Choroid plexus epithelial cell (primary cell): ENCODE results near the gene SNAPC2.

Experiments
- DNase-seq: peaks from one replicate; pipeline ENCODE4 v3.0.0-alpha.2; 2010; ENCODE audit warnings: low read depth
- H3K4me3 ChIP-seq: 2 replicates; pipeline ENCODE4 v1.5.1; 2011; ENCODE audit warnings: low read depth, mild to moderate bottlenecking, control low read depth, low read length, moderate library complexity
- CTCF ChIP-seq: conservative IDR thresholded peaks from 2 replicates; pipeline ENCODE4 v1.5.1; 2011; ENCODE audit warnings: low read depth, mild to moderate bottlenecking, control low read depth, inconsistent platforms, low read length, moderate library complexity

The SNAPC2 gene

GRCh38 chr19:7961920-7962626 is 41.9 kb downstream of the SNAPC2 start:
- H3K4me3 ChIP-seq = no peak overlapping the region
- DNase-seq = no peak
- no peak for TF ChIP-seq CTCF

- H3K4me3 ChIP-seq = no peak overlapping the region
- no peak for DNase-seq
- TF ChIP-seq CTCF = no peak
Observed at GRCh38 chr19:7962644-7963268, 42.6 kb downstream of the SNAPC2 start.

- H3K4me3 ChIP-seq = no peak overlapping the region
- TF ChIP-seq CTCF = no peak
- DNase-seq = no peak
Observed at GRCh38 chr19:7963566-7963965, 43.4 kb downstream of the SNAPC2 start.

- no peak overlapping the region for H3K4me3 ChIP-seq
- DNase-seq = no peak
- no peak for TF ChIP-seq CTCF
Observed at GRCh38 chr19:7965259-7965841, 45.2 kb downstream of the SNAPC2 start.

- no peak overlapping the region for H3K4me3 ChIP-seq
- no peak for DNase-seq
- TF ChIP-seq CTCF = no peak
Observed at GRCh38 chr19:7965921-7966665, 46.0 kb downstream of the SNAPC2 start.

GRCh38 chr19:7968008-7968795 is 48.1 kb downstream of the SNAPC2 start:
- no peak for DNase-seq
- no peak for TF ChIP-seq CTCF
- H3K4me3 ChIP-seq = no peak overlapping the region
